DND-41 (cell line): ENCODE data around the gene CGRRF1.

Experiments used
- CTCF ChIP-seq: IDR thresholded peaks from 2 replicates; pipeline ENCODE4 v1.5.1; 2012; ENCODE audit warnings: borderline replicate concordance, low read length, moderate library complexity, mild to moderate bottlenecking; ENCODE audit not compliant: poor library complexity, severe bottlenecking; ENCODE audit errors: extremely low read depth
- EZH2 ChIP-seq: IDR thresholded peaks from 3 replicates; pipeline ENCODE4 v1.6.1; 2012; ENCODE audit warnings: borderline replicate concordance, low read depth, mild to moderate bottlenecking, moderate library complexity, low read length, inconsistent platforms; ENCODE audit not compliant: severe bottlenecking

- no peak for TF ChIP-seq CTCF
- TF ChIP-seq EZH2 = no peak
Observed at GRCh38 chr14:54533100-54533499, 23.4 kb downstream of the CGRRF1 start.
